C4-2B (cell line): ENCODE results near the gene COQ8A.

Source experiments
- ZFX ChIP-seq: fragments of 450-650 bp; IDR thresholded peaks from 2 replicates; pipeline ENCODE4 v1.6.1; 2017
- TF ChIP-seq, protein P1 (sequence below): fragments of 450-650 bp; conservative IDR thresholded peaks from 2 replicates; pipeline ENCODE4 v1.5.1; 2017; ENCODE audit warnings: mild to moderate bottlenecking

DNA sequence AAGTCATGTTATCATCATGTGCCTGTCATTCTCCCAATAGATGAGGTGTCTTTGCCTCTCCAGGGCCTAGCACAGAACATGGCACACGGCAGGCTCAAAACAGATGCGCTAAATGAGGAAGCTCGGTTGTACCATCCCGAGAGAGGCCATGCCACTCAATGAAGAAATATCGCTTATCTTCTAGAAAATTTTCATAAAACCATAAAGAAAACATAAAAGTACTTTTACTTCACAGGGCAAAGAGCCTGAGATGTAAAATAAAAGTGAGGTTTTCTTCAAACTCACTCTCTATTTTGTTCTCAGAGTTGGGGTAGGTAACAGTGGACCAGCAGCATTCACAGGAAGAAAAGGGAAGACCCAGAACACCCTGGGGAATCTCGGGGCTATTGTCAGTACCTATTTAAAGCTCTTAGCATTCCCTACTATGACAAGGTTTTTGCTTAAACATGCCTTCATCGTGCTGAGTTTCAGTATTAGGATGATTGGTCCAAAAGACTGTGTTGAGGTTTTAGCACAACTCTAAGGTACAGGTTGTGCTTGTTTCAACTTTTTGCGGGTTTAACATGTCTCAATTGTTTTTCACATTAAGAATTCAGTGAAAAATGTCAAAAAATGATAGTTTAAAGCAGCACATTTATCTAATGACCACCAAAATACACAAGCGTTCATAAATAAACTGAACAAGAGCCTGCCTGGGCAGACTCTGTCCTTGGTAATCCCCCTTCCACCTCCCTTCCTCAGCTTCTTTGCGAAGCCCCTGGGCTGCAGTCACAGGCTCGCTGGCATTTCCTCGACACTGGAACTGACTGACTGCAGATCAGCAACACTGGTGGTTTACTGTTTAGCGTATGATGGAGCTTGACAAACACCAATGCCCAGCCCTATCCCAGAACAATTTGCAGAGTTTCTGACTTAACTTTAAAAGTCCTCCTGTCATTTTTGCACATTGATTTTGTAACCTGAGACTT, 55.6 kb downstream of the COQ8A start:
- TF ChIP-seq, protein P1, sequence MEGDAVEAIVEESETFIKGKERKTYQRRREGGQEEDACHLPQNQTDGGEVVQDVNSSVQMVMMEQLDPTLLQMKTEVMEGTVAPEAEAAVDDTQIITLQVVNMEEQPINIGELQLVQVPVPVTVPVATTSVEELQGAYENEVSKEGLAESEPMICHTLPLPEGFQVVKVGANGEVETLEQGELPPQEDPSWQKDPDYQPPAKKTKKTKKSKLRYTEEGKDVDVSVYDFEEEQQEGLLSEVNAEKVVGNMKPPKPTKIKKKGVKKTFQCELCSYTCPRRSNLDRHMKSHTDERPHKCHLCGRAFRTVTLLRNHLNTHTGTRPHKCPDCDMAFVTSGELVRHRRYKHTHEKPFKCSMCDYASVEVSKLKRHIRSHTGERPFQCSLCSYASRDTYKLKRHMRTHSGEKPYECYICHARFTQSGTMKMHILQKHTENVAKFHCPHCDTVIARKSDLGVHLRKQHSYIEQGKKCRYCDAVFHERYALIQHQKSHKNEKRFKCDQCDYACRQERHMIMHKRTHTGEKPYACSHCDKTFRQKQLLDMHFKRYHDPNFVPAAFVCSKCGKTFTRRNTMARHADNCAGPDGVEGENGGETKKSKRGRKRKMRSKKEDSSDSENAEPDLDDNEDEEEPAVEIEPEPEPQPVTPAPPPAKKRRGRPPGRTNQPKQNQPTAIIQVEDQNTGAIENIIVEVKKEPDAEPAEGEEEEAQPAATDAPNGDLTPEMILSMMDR: no peak
- no peak for TF ChIP-seq ZFX
